Medulla oblongata (tissue), 1 donor: ENCODE data around the gene POLR2A.

Source experiments
- DNase-seq: peaks from one replicate; pipeline ENCODE4 v3.0.0-alpha.2; 2015; ENCODE audit errors: extremely low spot score

POLR2A gene

DNA sequence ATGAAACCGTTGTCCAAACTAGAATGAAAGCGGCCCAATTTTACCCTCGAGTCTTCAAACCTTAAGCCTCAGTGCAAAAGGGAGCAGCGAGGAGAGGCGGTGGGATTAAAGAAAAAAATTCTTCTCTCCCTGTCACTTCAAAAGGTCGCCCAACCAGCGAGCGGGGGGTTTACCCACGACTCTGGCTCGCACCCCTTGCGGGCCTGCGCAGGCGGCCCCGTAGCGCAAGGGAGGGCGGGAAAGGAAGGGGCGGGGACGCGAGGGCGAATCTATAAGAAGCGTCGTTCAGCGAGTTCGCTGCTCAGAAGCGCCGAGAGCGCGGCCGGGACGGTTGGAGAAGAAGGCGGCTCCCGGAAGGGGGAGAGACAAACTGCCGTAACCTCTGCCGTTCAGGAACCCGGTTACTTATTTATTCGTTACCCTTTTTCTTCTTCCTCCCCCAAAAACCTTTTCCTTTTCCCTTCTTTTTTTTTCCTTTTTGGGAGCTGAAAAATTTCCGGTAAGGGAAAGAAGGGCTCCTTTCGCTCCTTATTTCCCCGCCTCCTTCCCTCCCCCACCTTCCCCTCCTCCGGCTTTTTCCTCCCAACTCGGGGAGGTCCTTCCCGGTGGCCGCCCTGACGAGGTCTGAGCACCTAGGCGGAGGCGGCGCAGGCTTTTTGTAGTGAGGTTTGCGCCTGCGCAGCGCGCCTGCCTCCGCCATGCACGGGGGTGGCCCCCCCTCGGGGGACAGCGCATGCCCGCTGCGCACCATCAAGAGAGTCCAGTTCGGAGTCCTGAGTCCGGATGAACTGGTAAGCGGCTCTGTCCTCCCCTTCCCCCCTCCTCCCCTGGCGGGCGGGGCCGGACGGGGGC is at the start of gene POLR2A:
Gene POLR2A (plus strand): TSS at position 300 of the 852 bp plus-strand sequence.
- peak; percentile 99 for DNase-seq

DNA sequence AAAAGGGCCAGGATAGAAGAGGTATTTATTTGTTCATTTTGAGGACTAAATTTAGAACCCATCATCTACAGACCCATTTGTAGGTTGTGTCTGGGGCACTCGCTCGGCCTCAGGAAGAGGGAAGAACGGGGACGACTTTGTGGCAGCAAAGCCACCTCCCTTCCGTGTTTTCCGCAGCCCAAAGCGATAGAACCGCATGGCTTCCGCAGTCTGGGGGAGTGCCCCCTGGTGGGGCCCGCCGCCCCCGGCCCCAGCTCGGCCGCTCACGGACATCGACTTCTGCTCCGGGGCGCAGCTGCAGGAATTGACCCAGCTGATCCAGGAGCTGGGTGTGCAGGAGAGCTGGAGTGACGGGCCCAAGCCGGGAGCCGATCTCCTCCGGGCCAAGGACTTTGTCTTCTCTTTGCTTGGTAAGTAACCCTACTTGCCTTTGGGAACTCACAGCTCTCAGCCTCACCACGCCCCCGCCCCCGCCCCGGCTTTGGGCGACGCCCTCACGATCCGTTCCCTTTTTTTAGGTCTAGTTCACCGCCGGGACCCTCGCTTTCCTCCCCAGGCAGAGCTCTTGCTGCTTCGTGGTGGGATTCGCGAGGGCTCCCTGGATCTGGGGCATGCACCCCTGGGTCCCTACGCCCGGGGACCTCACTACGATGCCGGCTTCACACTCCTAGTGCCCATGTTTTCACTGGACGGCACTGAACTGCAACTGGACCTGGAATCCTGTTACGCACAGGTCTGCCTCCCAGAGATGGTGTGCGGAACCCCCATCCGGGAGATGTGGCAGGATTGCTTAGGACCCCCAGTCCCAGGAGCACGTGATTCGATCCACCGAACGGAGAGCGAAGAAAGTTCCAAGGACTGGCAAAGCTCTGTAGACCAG is 48.2 kb upstream of the POLR2A start:
- DNase-seq, result no peak

- peak; percentile 82 for DNase-seq
Measured at GRCh38 chr17:7436556-7437368, 47.4 kb upstream of the POLR2A start.

GRCh38 chr17:7437369-7437863 is 46.8 kb upstream of the POLR2A start:
- no peak for DNase-seq

DNA sequence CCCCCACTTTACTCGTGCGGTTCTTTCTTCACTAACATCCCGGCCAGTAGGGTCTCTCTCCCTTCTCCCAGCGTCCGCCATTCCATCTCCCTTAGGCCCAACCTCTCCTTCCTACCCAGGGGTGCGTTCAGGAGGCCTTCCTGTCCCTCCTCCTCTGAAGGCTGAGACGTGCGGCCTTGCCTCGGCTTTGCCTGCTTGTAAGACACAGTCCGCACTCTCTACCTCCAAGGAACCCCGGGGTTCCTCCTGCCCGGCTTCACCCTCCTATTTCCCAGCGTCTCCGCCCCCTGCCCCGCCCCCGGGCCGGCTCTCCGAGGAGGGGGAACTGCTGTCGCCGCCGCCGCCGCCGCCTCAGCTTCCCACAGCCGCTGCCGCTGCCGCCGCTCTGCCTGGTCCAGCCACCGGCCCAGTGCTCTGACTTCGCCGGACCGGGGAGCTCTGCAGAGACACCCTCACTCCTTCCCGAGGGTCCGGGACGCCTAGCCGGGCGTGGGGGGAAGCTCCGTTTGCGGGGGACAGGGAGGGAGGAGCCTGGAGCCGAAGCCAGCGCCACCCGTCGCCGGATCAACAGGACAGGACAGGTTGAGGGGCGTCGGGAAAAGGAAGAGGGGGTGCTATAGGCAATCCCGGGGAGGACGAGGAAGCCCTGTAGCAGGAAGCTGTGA is 46.1 kb upstream of the POLR2A start:
- peak; percentile 69 for DNase-seq

DNA sequence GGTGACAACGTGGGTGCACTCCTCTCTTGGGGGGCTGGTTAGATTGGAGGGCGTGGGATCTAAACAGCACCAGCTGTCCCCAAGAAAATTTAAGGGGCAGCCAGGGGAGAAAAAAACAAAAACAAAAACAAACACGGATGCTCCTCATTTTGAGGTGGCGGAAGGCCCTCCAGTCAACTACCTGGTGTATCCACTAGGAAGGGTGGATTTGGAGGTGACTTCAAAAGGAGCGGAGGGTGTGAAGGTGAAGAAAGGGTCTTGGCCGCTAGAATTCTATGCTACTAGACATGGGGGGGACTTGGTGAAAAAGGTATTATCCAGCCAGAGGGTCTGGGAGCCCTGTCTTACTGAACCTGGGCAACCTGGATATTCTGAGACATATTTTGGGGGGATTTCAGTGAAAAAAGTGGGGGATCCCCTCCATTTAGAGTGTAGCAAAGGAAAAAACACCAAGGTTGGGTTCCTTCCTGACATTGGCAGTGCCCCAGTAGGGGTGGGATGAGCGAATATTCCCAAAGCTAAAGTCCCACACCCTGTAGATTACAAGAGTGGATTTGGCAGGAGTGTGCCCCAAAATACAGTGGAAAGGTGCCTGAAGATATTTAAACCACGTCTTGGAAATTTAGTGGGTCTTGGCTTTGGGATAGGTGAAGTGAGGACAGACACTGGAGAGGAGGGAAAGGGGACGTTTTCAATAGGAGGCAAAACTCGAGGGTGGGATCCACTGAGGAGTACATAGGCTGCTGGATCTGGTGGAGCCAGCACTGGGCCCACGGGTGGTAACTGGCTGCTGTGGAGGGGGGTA is 45.3 kb upstream of the POLR2A start:
- DNase-seq, result no peak

- DNase-seq, result no peak
Measured at GRCh38 chr17:7439462-7440112, 44.6 kb upstream of the POLR2A start, which contains the start of gene FGF11. TSS of gene FGF11 (plus strand) at chr17:7439512. CDS start at chr17:7439621, 109 bp downstream.

DNA sequence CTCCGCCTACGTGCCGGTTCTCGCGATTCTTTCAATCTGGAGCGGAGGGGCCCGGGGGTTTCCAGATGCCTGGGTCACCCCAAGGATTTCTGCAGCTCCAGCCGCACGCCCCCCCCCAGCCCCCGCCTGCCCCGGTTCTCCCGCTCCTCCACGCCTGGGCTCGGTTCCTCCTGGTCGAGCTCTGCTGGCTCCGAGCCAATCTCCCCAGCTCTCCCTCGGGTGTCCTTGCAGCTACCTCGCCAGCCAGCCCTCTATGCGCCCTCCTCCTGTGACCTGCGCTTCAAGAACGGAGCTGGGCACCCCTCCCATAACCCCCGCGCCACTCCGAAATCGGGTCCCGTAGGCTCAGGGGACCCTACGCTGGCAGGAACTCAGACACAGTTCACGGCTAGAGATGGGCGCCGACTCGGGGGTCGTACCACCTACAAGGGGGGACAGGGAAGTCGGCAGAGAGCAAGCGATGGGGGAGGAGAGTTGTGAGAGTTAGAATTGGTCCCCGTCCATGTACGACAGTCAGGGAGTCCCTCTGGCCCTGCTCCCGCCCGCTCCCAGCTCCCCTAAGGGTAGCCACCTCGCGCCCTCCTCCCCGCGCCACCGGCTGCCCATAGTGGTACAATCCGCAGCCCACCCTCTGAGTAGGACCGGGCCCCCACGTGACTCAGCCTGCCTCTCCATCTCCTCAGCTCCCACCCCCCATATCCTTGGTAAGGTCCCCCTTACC is 43.9 kb upstream of the POLR2A start:
- peak; percentile 28 for DNase-seq

GRCh38 chr17:7440834-7441195 is 43.4 kb upstream of the POLR2A start:
- DNase-seq, result no peak

DNA sequence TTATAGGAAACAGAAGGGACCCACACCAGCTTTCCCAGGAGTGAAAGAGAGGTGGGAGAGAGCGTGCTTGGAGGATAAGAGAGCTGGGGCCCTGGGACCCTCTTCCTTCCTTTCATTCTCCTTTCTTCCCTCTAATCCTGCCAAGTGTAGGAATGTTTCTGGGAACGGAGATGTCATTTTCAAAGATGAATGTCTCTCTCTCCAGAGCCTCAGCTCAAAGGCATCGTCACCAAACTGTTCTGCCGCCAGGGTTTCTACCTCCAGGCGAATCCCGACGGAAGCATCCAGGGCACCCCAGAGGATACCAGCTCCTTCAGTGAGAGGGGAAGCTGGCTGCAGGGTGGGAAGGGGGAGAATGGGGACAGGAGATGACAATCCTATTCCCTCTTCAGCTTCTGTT is 42.9 kb upstream of the POLR2A start:
- no peak for DNase-seq

DNA sequence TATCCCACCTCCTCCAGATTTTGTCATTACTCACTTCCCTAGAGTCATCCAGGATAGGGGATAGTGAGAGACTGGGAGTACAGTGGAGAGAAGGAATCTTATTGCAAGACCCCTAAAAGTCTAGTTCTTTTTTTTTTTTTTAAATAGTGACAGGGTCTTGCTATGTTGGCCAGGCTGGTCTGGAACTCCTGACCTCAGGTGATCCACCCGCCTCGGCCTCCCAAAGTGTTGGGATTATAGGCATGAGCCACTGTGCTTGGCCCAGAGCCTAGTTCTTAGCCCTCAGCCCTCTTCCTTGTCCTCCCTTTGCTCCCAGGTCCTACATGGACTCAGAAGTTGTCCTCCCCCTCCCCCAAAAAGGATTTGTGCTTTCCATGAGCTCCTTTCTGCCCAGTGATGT is 42.0 kb upstream of the POLR2A start:
- DNase-seq, result no peak

DNA sequence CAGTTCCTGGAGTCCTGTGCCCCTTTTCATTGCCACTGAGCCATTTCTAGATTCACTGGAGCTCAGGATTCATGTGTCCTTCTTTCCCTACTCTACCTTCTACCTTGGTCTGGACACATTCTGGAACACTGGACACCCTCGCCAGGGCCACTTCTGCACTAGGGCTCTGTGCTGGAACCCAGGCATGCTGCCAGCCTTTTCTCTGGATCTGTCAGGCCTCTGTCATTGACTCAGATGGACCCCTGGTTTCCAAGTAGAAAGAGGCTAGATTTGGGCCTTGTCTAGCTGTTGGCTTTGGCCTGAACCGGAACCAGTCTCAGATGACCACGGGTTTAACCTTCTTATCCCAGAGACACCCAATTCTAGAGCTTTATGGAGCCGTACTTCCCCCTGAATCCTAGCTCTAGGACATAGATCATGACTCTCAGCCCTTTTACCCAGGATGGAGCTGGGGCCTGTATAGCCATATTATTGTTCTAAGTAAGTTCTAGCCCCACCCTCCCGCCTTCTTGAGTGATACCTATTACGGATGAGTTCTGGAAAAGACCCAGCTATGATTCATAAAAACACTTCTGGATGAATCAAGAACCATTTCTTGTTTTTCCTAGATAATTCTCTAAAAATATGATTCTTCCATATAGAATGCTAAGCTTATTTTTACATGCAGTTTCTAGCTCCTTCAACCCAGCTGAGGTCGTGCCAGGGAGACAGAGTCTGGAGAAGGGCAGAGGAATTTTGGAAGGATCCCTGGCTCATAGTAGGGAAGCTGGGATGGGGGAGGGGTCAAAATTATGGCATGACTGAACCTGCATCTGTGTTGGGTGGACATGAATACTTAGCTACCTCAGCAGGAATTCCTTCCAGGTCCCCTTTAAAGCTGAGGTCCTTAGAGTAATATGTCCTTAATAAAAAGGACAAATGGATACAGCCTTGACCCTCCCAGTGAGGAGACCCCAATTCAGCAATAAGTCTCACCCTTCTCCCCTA is 40.4 kb upstream of the POLR2A start:
- no peak for DNase-seq

- peak; percentile 82 for DNase-seq
Measured at GRCh38 chr17:7444682-7445618, 39.2 kb upstream of the POLR2A start, which contains the start of gene CHRNB1. TSS of gene CHRNB1 (plus strand) at chr17:7445061. CDS start at chr17:7445128, 67 bp downstream.

DNA sequence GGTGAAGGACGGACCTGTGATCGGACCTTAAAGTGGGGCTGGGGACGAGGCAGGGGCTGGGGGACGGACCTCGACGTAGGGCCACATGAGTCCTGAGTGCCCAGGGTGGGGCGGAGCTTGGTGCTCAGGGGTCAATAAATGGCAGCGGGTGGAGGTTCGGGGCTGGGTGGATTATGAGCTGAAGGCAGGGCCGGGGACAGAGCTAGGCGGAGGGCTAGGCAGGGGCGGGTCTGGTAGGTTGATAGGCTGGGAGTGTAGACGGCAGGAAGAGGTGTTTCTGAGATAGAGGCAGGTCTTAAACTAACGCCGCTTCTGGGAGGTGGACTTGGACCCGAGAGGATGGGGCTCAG is 38.6 kb upstream of the POLR2A start:
- DNase-seq, result no peak

DNA sequence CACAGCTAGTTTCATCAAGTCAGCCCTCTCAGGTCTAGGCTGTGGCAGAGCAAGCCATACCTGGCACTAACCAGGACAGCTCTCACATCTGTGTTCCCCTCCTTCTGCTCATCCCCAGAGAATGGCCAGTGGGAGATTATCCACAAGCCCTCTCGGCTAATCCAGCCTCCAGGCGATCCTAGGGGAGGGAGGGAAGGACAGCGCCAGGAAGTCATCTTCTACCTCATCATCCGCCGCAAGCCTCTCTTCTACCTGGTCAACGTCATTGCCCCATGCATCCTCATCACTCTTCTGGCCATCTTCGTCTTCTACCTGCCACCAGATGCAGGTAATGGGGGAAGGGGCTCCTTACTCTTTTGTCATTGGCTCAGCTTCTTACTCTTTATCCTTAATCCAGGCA is 35.7 kb upstream of the POLR2A start:
- no peak for DNase-seq

DNA sequence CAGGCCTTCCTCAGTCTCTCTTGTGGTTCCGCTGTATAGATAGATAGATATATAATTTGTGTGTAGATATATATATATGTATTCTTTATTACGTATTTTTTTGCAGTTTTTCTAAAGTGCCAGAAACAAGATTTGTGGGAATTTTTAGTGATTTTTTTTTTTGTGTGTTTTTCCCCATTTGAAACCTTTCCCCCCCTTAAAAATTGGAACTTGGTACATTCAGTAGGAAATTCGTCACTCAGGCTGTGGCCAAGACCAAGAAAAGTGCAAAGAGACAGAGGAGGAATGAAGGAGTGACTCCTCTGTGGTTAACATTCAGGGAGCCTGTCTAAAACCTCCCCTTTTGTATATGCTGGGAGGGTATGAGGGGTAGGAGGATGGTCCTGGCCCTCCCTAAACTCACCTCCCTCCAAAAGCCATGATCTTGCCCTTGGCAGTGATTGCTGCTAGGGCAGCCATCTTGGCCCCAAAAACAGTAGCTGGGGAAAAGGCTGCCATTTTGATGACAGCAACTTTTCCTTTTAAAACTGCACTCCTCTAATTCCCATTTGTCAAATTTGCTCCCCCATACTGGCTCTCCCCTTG is 24.1 kb upstream of the POLR2A start:
- no peak for DNase-seq
